GM21717 (cell line): ENCODE data around the gene PECR.
"Not testable (repeated sequence)": the region's sequence is repeated elsewhere in the genome, so short reads cannot be mapped to it uniquely, and the experiment has no call there.

Source experiments
- ATAC-seq: cut with Tn5 transposase; IDR thresholded peaks from one replicate; pipeline ENCODE4 v1.9.1; 2021; ENCODE audit warnings: mild to moderate bottlenecking, moderate library complexity; ENCODE audit not compliant: unreplicated experiment

Gene PECR

GRCh38 chr2:216107320-216107719 lies 25.7 kb upstream of the PECR start:
- no peak for ATAC-seq

- ATAC-seq: no peak
Measured at GRCh38 chr2:216104691-216105090, 23.1 kb upstream of the PECR start.

GRCh38 chr2:216103213-216103612 lies 21.6 kb upstream of the PECR start:
- ATAC-seq: no peak

- ATAC-seq: no peak
Measured at GRCh38 chr2:216101109-216101508, 19.5 kb upstream of the PECR start.

- no peak for ATAC-seq
Measured at GRCh38 chr2:216098421-216099334, 17.1 kb upstream of the PECR start.

- ATAC-seq: no peak
Measured at GRCh38 chr2:216094701-216095100, 13.1 kb upstream of the PECR start.

GRCh38 chr2:216092646-216093045 lies 11.0 kb upstream of the PECR start:
- ATAC-seq: no peak

GRCh38 chr2:216090369-216090786 lies 8.8 kb upstream of the PECR start:
- ATAC-seq: no peak

GRCh38 chr2:216086207-216086893 lies 4.7 kb upstream of the PECR start:
- no peak for ATAC-seq

- no peak for ATAC-seq
Measured at GRCh38 chr2:216084547-216084946, 2.9 kb upstream of the PECR start.

- no peak for ATAC-seq
Measured at GRCh38 chr2:216083464-216084281, 2.1 kb upstream of the PECR start.

GRCh38 chr2:216082805-216083204 lies 1.2 kb upstream of the PECR start:
- ATAC-seq: no peak

GRCh38 chr2:216082117-216082711 lies 605 bp upstream of the PECR start:
- no peak for ATAC-seq

- no peak for ATAC-seq
Measured at GRCh38 chr2:216081012-216081411, 597 bp downstream of the PECR start.

- ATAC-seq: not testable (repeated sequence)
Measured at GRCh38 chr2:216080048-216080447, 1.6 kb downstream of the PECR start.

GRCh38 chr2:216078776-216079175 lies 2.8 kb downstream of the PECR start:
- ATAC-seq: no peak

- ATAC-seq: no peak
Measured at GRCh38 chr2:216075510-216076485, 5.8 kb downstream of the PECR start.

- ATAC-seq: no peak
Measured at GRCh38 chr2:216074794-216075193, 6.8 kb downstream of the PECR start.

GRCh38 chr2:216074380-216074779 lies 7.2 kb downstream of the PECR start:
- ATAC-seq: no peak

- no peak for ATAC-seq
Measured at GRCh38 chr2:216073773-216074172, 7.8 kb downstream of the PECR start.
